Activated CD4-positive, alpha-beta memory T cell treated with anti-CD3 and anti-CD28 coated beads for 36 hours (primary cell): Measurements from ENCODE around the gene OPRL1. TPM values are rescaled to one million over a fixed set of nuclear protein-coding genes. Genes with fewer than 3 reads are reported as not detected.

Source experiments
- CTCF ChIA-PET: fragments of 350-600 bp; sonication (Branson Sonifier 250); formaldehyde crosslinking; loops from one replicate; lab custom pipeline; 2021; ENCODE audit warnings: antibody characterized with exemption, inconsistent platforms; lab: Charles Lee
- POLR2A ChIA-PET: fragments of 350-600 bp; sonication (Branson Sonifier 250); formaldehyde crosslinking; loops from one replicate; lab custom pipeline; 2021; ENCODE audit warnings: antibody characterized with exemption; lab: Charles Lee
- DNase-seq: peaks from one replicate; pipeline ENCODE4 v3.0.0-alpha.2; 2020
- H3K27ac Mint-ChIP-seq: one replicate; pipeline ENCODE4 v1.8.0; 2021; ENCODE audit warnings: mixed read lengths
- H3K27me3 Mint-ChIP-seq: one replicate; pipeline ENCODE4 v1.8.0; 2021; ENCODE audit warnings: mixed read lengths
- H3K36me3 Mint-ChIP-seq: one replicate; pipeline ENCODE4 v1.8.0; 2021; ENCODE audit warnings: mixed read lengths
- H3K4me1 Mint-ChIP-seq: one replicate; pipeline ENCODE4 v1.8.0; 2021; ENCODE audit warnings: low read depth, mixed read lengths
- H3K4me3 Mint-ChIP-seq: one replicate; pipeline ENCODE4 v1.8.0; 2021; ENCODE audit warnings: mild to moderate bottlenecking, mixed read lengths
- H3K9me3 Mint-ChIP-seq: one replicate; pipeline ENCODE4 v1.8.0; 2021; ENCODE audit warnings: mixed read lengths
- intact Hi-C: fragments of 100-400 bp; cut with micrococcal nuclease; formaldehyde crosslinking; loops from one replicate; pipeline ENCODE4 v1.15.1; 2023
- total RNA-seq, 2 experiments: library from RNA; stranded (reverse); gene quantifications; one replicate each; pipeline ENCODE4 v1.2.3, GENCODE V29; 2021

The OPRL1 gene
- total RNA-seq, 2 experiments from 2014 or later: 0.63 to 0.71 TPM

DNA sequence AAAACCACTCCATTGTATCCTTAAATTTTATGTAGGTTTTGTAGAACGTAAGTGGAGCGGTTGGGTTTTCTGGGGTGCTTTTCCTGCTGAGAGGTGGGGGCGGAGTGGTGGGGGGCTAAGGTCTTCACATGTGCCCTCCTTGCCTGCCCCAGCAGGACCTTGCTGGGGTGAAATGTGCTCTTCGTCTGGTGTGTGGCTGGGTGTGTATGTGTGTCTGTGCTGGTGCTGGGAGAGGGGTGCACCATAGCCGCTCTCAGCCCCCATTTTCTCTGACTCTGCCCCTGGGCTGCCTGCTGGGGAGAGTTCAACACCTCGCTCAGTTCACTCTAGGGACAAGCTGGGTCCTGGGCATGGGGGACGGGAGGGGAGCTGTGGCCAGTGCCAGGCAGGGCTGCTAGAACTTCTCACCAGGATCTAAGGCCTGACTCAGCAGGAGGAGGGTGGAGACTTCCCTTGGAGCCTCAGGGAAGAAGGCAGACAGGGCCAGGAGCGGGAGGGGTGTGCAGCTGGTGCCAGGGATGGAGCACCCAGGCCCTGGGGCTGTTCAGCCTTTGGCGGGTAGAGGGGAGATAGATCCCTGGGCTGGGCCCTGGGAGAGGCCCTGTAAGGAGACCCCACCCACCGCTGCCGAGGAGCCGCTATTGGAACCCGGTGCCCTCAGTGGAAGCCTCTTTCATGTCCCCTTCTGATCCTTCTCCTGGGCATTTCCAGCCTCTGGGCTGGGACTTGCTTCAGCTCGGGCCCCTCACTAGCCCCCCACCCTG, 35.2 kb upstream of the OPRL1 start:
- no peak overlapping the region for H3K27ac Mint-ChIP-seq
- POLR2A ChIA-PET: no interaction called here

GRCh38 chr20:64045346-64046011, 34.4 kb upstream of the OPRL1 start:
- Mint-ChIP-seq H3K27ac (no peak overlapping the region), H3K4me1 (peaks cover 7% of the 10 kb centered on the region), H3K4me3 (no peak overlapping the region), H3K27me3 (peaks cover 26% of the 10 kb centered on the region), H3K9me3 (no peaks in the 10 kb centered on the region), H3K36me3 (no peaks in the 10 kb centered on the region)
- POLR2A ChIA-PET: no interaction called here
- CTCF ChIA-PET: interaction anchor here (1.3 to 2.5 kb wide), 2 partner anchors 12 to 38 kb away, joined by 3 to 12 read pairs; no protein-coding TSS in a partner anchor
- intact Hi-C loops: no loop called here
- no peak for DNase-seq

More for the DNA sequence above, 35.2 kb upstream of the OPRL1 start:
- CTCF ChIA-PET: interaction anchor here (1.3 to 2.5 kb wide), 2 partner anchors 13 to 39 kb away, joined by 3 to 12 read pairs; no protein-coding TSS in a partner anchor
- intact Hi-C loops: no loop called here
- H3K4me3 Mint-ChIP-seq: no peak overlapping the region
- no peaks in the 10 kb centered on the region for H3K9me3 Mint-ChIP-seq
- peaks cover 5% of the 10 kb centered on the region for H3K4me1 Mint-ChIP-seq
- peaks cover 20% of the 10 kb centered on the region for H3K27me3 Mint-ChIP-seq
- DNase-seq: no peak
- H3K36me3 Mint-ChIP-seq: no peaks in the 10 kb centered on the region

DNA sequence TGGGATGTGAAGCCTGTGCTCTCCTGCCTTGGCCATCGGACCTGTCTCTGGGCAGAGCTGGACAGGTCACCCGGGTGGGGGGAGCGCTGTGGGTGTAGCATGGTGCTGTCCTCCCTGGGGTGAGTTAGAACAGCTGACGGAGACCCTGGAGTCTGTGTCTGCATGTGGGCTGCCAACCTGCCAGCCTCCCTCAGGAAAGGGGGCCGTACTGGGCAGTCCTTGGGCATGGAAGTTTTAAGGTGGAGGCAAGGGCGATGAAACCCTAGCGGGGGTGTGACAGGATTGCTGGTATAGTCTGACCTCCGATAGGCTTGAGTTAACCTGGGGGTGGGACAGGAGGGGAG, 32.9 kb upstream of the OPRL1 start:
- H3K27me3 Mint-ChIP-seq: peaks cover 39% of the 10 kb centered on the region
- H3K27ac Mint-ChIP-seq: no peak overlapping the region

GRCh38 chr20:64047968-64048401, 31.9 kb upstream of the OPRL1 start:
- DNase-seq: no peak
- peaks cover 2% of the 10 kb centered on the region for H3K4me1 Mint-ChIP-seq
- no peaks in the 10 kb centered on the region for H3K36me3 Mint-ChIP-seq
- ChIA-PET CTCF (interaction anchor here (0.7 to 1.6 kb wide), 3 partner anchors 9 to 12 kb away, joined by 3 to 9 read pairs (median 5); no protein-coding TSS in a partner anchor), POLR2A (no interaction called here)
- no peaks in the 10 kb centered on the region for H3K9me3 Mint-ChIP-seq
- intact Hi-C loops: no loop called here
- H3K4me3 Mint-ChIP-seq: no peak overlapping the region
- H3K27ac Mint-ChIP-seq: no peak overlapping the region
- H3K27me3 Mint-ChIP-seq: peaks cover 42% of the 10 kb centered on the region

More for the DNA sequence above, 32.9 kb upstream of the OPRL1 start:
- intact Hi-C loops: no loop called here
- Mint-ChIP-seq H3K4me3 (no peak overlapping the region), H3K36me3 (no peaks in the 10 kb centered on the region), H3K4me1 (peaks cover 4% of the 10 kb centered on the region), H3K9me3 (no peaks in the 10 kb centered on the region)
- DNase-seq: no peak
- ChIA-PET POLR2A (no interaction called here), CTCF (interaction anchor here (1.6 kb wide), 1 partner anchor 8 kb away, joined by 9 read pairs; no protein-coding TSS in a partner anchor)

GRCh38 chr20:64048402-64049044, 31.4 kb upstream of the OPRL1 start:
- ChIA-PET CTCF (interaction anchor here (0.8 to 1.0 kb wide), 3 partner anchors 9 to 10 kb away, joined by 3 to 5 read pairs (median 3); no protein-coding TSS in a partner anchor), POLR2A (no interaction called here)
- H3K27me3 Mint-ChIP-seq: peaks cover 48% of the 10 kb centered on the region
- H3K9me3 Mint-ChIP-seq: no peaks in the 10 kb centered on the region
- DNase-seq: no peak
- peaks cover 2% of the 10 kb centered on the region for H3K4me1 Mint-ChIP-seq
- H3K36me3 Mint-ChIP-seq: no peaks in the 10 kb centered on the region
- no peak overlapping the region for H3K4me3 Mint-ChIP-seq
- no peak overlapping the region for H3K27ac Mint-ChIP-seq
- intact Hi-C loops: no loop called here

- Mint-ChIP-seq H3K4me1 (peaks cover 2% of the 10 kb centered on the region), H3K27ac (no peak within 1 kb of the TSS), H3K36me3 (no peaks in the 10 kb centered on the region), H3K27me3 (peaks cover 50% of the 10 kb centered on the region), H3K9me3 (no peaks in the 10 kb centered on the region), H3K4me3 (no peak within 1 kb of the TSS)
- peak; percentile 54 for DNase-seq
- ChIA-PET POLR2A (no interaction called here), CTCF (interaction anchor here (0.8 to 1.0 kb wide), 3 partner anchors 8 to 11 kb away, joined by 3 to 5 read pairs (median 3); no protein-coding TSS in a partner anchor)
- intact Hi-C loops: no loop called here
Observed at GRCh38 chr20:64049060-64049877, 30.6 kb upstream of the OPRL1 start, which contains the start of gene SOX18. Gene SOX18 (minus strand): TSS chr20:64049639. CDS start chr20:64049516, 123 bp downstream.

DNA sequence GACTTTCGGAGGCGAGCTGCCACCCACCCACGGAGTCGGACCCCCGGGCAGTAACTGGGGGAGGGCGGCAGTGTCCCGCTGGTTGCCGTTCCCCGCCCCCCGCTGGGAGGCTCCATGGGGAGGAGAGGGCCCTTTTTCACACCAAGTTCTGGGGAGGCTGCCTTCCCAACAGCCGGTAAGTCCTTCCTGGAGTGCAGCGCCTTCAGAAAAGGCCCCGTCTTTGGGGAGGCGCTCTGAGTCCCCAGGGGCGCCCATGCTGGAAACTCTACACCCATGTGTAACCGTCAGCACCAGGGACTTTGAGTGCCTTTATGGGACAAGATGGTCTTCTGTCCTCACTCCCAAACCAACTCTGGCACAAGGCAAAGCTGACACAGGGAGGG, 30.0 kb upstream of the OPRL1 start:
- POLR2A ChIA-PET: no interaction called here
- Mint-ChIP-seq H3K27ac (no peak overlapping the region), H3K4me3 (no peak overlapping the region), H3K4me1 (peaks cover 2% of the 10 kb centered on the region), H3K27me3 (peaks cover 53% of the 10 kb centered on the region), H3K36me3 (no peaks in the 10 kb centered on the region), H3K9me3 (no peaks in the 10 kb centered on the region)
- no peak for DNase-seq
- intact Hi-C loops: no loop called here
- CTCF ChIA-PET: interaction anchor here (1.4 kb wide), 1 partner anchor 9 kb away, joined by 8 read pairs; no protein-coding TSS in a partner anchor

GRCh38 chr20:64050261-64051032, 29.4 kb upstream of the OPRL1 start:
- POLR2A ChIA-PET: no interaction called here
- CTCF ChIA-PET: interaction anchor here (1.2 to 1.4 kb wide), 2 partner anchors 10 to 16 kb away, joined by 3 to 8 read pairs; no protein-coding TSS in a partner anchor
- Mint-ChIP-seq H3K4me1 (peaks cover 2% of the 10 kb centered on the region), H3K36me3 (no peaks in the 10 kb centered on the region), H3K27ac (no peak overlapping the region), H3K9me3 (no peaks in the 10 kb centered on the region), H3K4me3 (no peak overlapping the region), H3K27me3 (peaks cover 57% of the 10 kb centered on the region)
- intact Hi-C loops: no loop called here
- no peak for DNase-seq

DNA sequence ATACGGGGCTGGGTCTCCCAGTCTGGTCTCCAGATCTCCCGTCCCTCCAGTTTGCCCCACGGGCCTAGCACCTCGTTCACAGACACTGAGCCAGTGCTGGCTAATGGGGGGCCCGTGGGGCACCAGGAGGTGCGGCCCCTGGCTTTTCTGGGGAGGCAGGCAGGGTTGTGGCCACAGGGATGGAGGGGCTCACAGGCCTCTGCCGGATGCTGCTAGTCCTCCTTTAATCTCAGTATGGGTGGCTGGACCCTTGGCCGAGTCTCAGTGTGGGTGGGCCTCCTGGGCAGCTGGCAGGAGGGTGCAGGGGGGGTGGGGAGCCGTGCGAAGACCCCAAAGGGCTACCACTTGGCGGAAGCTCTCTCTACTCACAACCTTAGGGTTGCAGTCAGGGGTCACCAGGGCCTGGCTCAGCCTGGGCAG, 28.8 kb upstream of the OPRL1 start:
- Mint-ChIP-seq H3K27ac (no peak overlapping the region), H3K27me3 (peaks cover 55% of the 10 kb centered on the region), H3K9me3 (no peaks in the 10 kb centered on the region), H3K36me3 (no peaks in the 10 kb centered on the region), H3K4me1 (peaks cover 2% of the 10 kb centered on the region), H3K4me3 (no peak overlapping the region)
- no peak for DNase-seq
- ChIA-PET CTCF (interaction anchor here (1.2 to 1.4 kb wide), 2 partner anchors 11 to 17 kb away, joined by 3 to 8 read pairs; no protein-coding TSS in a partner anchor), POLR2A (no interaction called here)
- intact Hi-C loops: no loop called here

DNA sequence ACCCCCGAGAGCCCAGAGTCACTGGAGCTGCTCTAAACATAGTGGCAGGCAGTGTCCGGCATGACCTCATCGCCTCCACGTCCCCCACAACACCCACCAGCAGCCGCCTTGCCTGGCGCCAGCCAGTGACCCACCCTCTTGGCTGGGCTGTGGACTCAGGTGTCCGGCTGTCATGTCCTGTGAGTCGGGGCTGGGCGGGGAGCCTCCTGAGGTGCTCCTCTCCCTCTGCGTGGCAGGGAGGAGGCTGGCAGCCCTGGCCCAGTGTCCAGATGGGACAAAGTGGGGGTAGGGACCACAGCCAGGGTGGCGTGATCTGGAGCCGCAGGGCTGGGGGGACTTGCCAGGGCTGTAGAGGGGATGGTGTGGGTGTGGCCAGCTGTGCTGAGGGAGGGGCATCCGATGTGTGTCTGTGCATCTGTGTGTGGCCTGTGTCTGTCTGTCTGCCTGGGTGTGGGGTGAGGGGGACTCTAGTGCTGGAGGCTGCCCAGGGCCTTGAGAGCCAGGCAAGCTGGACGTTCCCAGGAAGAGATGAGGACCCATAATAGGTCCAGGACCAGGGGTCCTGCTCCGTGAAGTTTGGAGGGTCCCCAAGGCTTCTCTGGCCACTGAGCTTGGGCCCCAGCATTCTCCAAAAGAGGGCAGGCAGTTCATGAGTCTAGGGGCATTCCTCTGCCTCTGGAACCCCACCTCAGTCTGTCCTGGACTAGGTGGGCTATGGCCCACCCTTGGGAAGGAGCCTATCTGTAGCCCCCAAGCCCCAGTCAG, 28.1 kb upstream of the OPRL1 start:
- POLR2A ChIA-PET: no interaction called here
- H3K27me3 Mint-ChIP-seq: peaks cover 50% of the 10 kb centered on the region
- peaks cover 2% of the 10 kb centered on the region for H3K4me1 Mint-ChIP-seq

More for the DNA sequence above, 28.1 kb upstream of the OPRL1 start:
- H3K9me3 Mint-ChIP-seq: no peaks in the 10 kb centered on the region
- no peak overlapping the region for H3K27ac Mint-ChIP-seq
- CTCF ChIA-PET: interaction anchor here (3.5 kb wide), 1 partner anchor 13 kb away, joined by 16 read pairs; no protein-coding TSS in a partner anchor
- DNase-seq: no peak
- no peak overlapping the region for H3K4me3 Mint-ChIP-seq
- intact Hi-C loops: no loop called here
- no peaks in the 10 kb centered on the region for H3K36me3 Mint-ChIP-seq
